ENCODE data around the gene MBNL1.

The MBNL1 gene

GRCh38 chr3:152357587-152357986, 88.9 kb downstream of the MBNL1 start:
- no peak for ATAC-seq
- TF ChIP-seq SNAI2 (CRISPR knock-in tag; IDR thresholded peaks at IDR 0.05) (no peak), PATZ1 (CRISPR knock-in tag; IDR thresholded peaks at IDR 0.05; ENCODE audit: borderline replicate concordance) (no peak), ZNF8 (CRISPR knock-in tag; IDR thresholded peaks at IDR 0.05) (no peak), TCF4 (CRISPR knock-in tag; IDR thresholded peaks at IDR 0.05; ENCODE audit: borderline replicate concordance) (no peak)

GRCh38 chr3:152359385-152360248, 90.9 kb downstream of the MBNL1 start:
- no peak for TF ChIP-seq TSHZ2 (CRISPR knock-in tag; IDR thresholded peaks at IDR 0.05)
- TF ChIP-seq ZFP3 (CRISPR knock-in tag; IDR thresholded peaks at IDR 0.05), result no peak
- no peak for TF ChIP-seq CSDC2 (CRISPR knock-in tag; IDR thresholded peaks at IDR 0.05)
- no peak for TF ChIP-seq ARNTL (CRISPR knock-in tag; IDR thresholded peaks at IDR 0.05; ENCODE audit: borderline replicate concordance, low read depth)
- TF ChIP-seq CSRNP3 (CRISPR knock-in tag; IDR thresholded peaks at IDR 0.05), result no peak
- TF ChIP-seq BACH2 (CRISPR knock-in tag; IDR thresholded peaks at IDR 0.05; ENCODE audit: borderline replicate concordance), result no peak
- TF ChIP-seq OSR1 (CRISPR knock-in tag; IDR thresholded peaks at IDR 0.05), result no peak
- no peak for TF ChIP-seq RARB (CRISPR knock-in tag; IDR thresholded peaks at IDR 0.05)
- no peak for TF ChIP-seq ZFP30 (CRISPR knock-in tag; IDR thresholded peaks at IDR 0.05)
- no peak for TF ChIP-seq CREB5 (CRISPR knock-in tag; IDR thresholded peaks at IDR 0.05; ENCODE audit: low read depth)
- no peak for TF ChIP-seq ESRRG (CRISPR knock-in tag; IDR thresholded peaks at IDR 0.05)
- TF ChIP-seq SNAI2 (CRISPR knock-in tag; IDR thresholded peaks at IDR 0.05), result no peak
- peak; percentile 47 for ATAC-seq

- no peak for ATAC-seq
- TF ChIP-seq TSHZ2 (CRISPR knock-in tag; IDR thresholded peaks at IDR 0.05) (no peak), ISL1 (CRISPR knock-in tag; IDR thresholded peaks at IDR 0.05) (no peak), CREB5 (CRISPR knock-in tag; IDR thresholded peaks at IDR 0.05; ENCODE audit: low read depth) (no peak), SNAI2 (CRISPR knock-in tag; IDR thresholded peaks at IDR 0.05) (no peak), ESRRG (CRISPR knock-in tag; IDR thresholded peaks at IDR 0.05) (no peak), ZFP3 (CRISPR knock-in tag; IDR thresholded peaks at IDR 0.05) (no peak), ZNF565 (CRISPR knock-in tag; conservative IDR thresholded peaks at IDR 0.05; ENCODE audit: low read depth) (no peak), BACH2 (CRISPR knock-in tag; IDR thresholded peaks at IDR 0.05; ENCODE audit: borderline replicate concordance) (no peak), ZNF8 (CRISPR knock-in tag; IDR thresholded peaks at IDR 0.05) (no peak)
Measured at GRCh38 chr3:152360302-152360701, 91.6 kb downstream of the MBNL1 start.
